Measurements from ENCODE around the gene SPATA12.

DNA sequence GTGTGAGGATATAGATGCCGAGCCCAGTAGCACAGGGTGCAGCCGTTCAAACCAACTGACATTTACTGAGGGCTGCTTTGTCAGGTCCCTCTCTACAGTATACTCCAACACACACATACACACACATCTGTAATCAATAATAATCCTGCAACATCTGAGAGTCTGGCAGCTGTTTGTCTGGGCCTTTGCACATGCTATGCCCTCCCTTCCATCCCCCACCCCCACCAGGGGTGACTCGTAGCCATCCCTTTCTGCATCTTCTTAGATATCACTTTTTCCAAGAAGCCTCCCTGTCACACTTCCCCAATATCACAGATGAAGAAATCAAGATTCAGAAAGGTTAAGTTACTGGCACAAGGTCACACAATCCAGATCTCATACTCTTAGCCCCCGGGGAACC, 13.7 kb downstream of the SPATA12 start:
- no peak for TF ChIP-seq EZH2 (IDR thresholded peaks at IDR 0.05; ENCODE audit: borderline replicate concordance, low read length)
- TF ChIP-seq, protein P1, sequence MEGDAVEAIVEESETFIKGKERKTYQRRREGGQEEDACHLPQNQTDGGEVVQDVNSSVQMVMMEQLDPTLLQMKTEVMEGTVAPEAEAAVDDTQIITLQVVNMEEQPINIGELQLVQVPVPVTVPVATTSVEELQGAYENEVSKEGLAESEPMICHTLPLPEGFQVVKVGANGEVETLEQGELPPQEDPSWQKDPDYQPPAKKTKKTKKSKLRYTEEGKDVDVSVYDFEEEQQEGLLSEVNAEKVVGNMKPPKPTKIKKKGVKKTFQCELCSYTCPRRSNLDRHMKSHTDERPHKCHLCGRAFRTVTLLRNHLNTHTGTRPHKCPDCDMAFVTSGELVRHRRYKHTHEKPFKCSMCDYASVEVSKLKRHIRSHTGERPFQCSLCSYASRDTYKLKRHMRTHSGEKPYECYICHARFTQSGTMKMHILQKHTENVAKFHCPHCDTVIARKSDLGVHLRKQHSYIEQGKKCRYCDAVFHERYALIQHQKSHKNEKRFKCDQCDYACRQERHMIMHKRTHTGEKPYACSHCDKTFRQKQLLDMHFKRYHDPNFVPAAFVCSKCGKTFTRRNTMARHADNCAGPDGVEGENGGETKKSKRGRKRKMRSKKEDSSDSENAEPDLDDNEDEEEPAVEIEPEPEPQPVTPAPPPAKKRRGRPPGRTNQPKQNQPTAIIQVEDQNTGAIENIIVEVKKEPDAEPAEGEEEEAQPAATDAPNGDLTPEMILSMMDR (conservative IDR thresholded peaks at IDR 0.05 in 1 of 2, IDR thresholded peaks at IDR 0.05 in 1 of 2; ENCODE audit: extremely low read depth in 1 of 2, insufficient read depth in 1 of 2, low read depth in 1 of 2, low read length in 2 of 2) = no peak

Measured in mammary epithelial cell (primary cell).